Testis (tissue), 3 donors: ENCODE measurements around the gene DNAJA2. TPM values are rescaled to one million over a fixed set of nuclear protein-coding genes. Genes with fewer than 3 reads are reported as not detected.
A peak's percentile ranks its signal among the peaks of the same experiment; 100 is the strongest.

Experiments used
- DNase-seq: peaks from one replicate; pipeline ENCODE4 v3.0.0-alpha.2; 2019
- H3K27ac ChIP-seq, 2 donors: fragments of 200-600 bp; sonication (generic); one replicate each; pipeline ENCODE4 v1.5.1; 2019
- H3K27me3 ChIP-seq: fragments of 200-600 bp; sonication (generic); one replicate; pipeline ENCODE4 v1.5.1; 2019
- H3K36me3 ChIP-seq: fragments of 200-600 bp; sonication (generic); one replicate; pipeline ENCODE4 v1.5.1; 2017; ENCODE audit warnings: low read depth; ENCODE audit errors: missing control alignments
- H3K4me1 ChIP-seq: fragments of 200-600 bp; sonication (generic); one replicate; pipeline ENCODE4 v1.5.1; 2019
- H3K4me3 ChIP-seq, 2 donors: fragments of 200-600 bp; sonication (generic); one replicate each; pipeline ENCODE4 v1.5.1; 2017 to 2019
- H3K9me3 ChIP-seq: fragments of 200-600 bp; sonication (generic); one replicate; pipeline ENCODE4 v1.5.1; 2017
- CTCF ChIP-seq, 3 experiments: fragments of 450-650 bp in 2 of 3; fragments of 200-600 bp in 1 of 3; sonication (generic) in 1 of 3; IDR thresholded peaks; one replicate each; pipeline ENCODE4 v1.5.1; 2016 to 2019; ENCODE audit warnings: antibody characterized with exemption in 3 of 3, mild to moderate bottlenecking in 2 of 3, moderate library complexity in 1 of 3
- POLR2A ChIP-seq: fragments of 450-650 bp; IDR thresholded peaks from one replicate; pipeline ENCODE4 v1.6.1; 2017; ENCODE audit warnings: antibody characterized with exemption, mild to moderate bottlenecking, moderate library complexity
- WGBS, 2 donors: methylation state at CpG; one replicate each; pipeline ENCODE4 v1.1.5; 2018; 5-methylcytosine and 5-hydroxymethylcytosine counted together
- intact Hi-C: fragments of 100-400 bp; cut with DNase I; formaldehyde crosslinking; loops from one replicate; pipeline ENCODE4 v1.15.1; 2023; ENCODE audit warnings: low total_unique reads
- polyA plus RNA-seq: library from polyadenylated mRNA; stranded (reverse); fragments of 350-450 nt; fragmentation: Illumina TruSeq; extraction: RNeasy Lipid Tissue Mini Kit (QIAGEN cat#74804); gene quantifications from one replicate; pipeline ENCODE4 v1.2.3, GENCODE V29; 2014; ENCODE audit warnings: low read depth, low replicate concordance; ENCODE audit not compliant: insufficient read depth
- total RNA-seq, 2 donors: library from RNA; depleted of rRNA; stranded (reverse); fragments of >200 nt; gene quantifications; one replicate each; pipeline ENCODE4 v1.2.3, GENCODE V29; 2016

DNAJA2 gene
- total and polyA plus RNA-seq, 3 donors from 2014 or later: 51.5 to 94.5 (median 68.4) TPM

GRCh38 chr16:46974352-46974751 lies 878 bp upstream of the DNAJA2 start:
- 53 to 69% methylated on average over 6 of the region's 6 CpGs for WGBS, 2 donors
- peak overlapping the region; percentile 93 to 97 for H3K4me3 ChIP-seq
- no peak for TF ChIP-seq CTCF (IDR thresholded peaks at IDR 0.05)
- TF ChIP-seq POLR2A: no peak
- peak overlapping the region; percentile 93 to 98 for H3K27ac ChIP-seq
- no peaks in the 10 kb centered on the region for H3K9me3 ChIP-seq
- no peaks in the 10 kb centered on the region for H3K27me3 ChIP-seq
- H3K36me3 ChIP-seq: no peaks in the 10 kb centered on the region
- peaks cover 31% of the 10 kb centered on the region for H3K4me1 ChIP-seq
- DNase-seq: no peak
- intact Hi-C loops: no loop called here

- H3K27ac ChIP-seq: peak overlapping the region; percentile 93 to 98
- no peaks in the 10 kb centered on the region for H3K27me3 ChIP-seq
- no peaks in the 10 kb centered on the region for H3K9me3 ChIP-seq
- WGBS, 2 donors: 3% methylated on average over 14 of the region's 14 CpGs
- H3K4me3 ChIP-seq: peak overlapping the region; percentile 93 to 97
- DNase-seq: no peak
- intact Hi-C loops: no loop called here
- TF ChIP-seq POLR2A: no peak
- no peak for TF ChIP-seq CTCF (IDR thresholded peaks at IDR 0.05)
- H3K4me1 ChIP-seq: peaks cover 31% of the 10 kb centered on the region
- no peaks in the 10 kb centered on the region for H3K36me3 ChIP-seq
Observed at GRCh38 chr16:46973996-46974324, 486 bp upstream of the DNAJA2 start.

GRCh38 chr16:46972429-46973206 lies 856 bp downstream of the DNAJA2 start:
- intact Hi-C loops: no loop called here
- Histone ChIP-seq H3K4me3 (peak overlapping the region; percentile 93 to 97), H3K36me3 (no peaks in the 10 kb centered on the region), H3K27me3 (no peaks in the 10 kb centered on the region), H3K9me3 (no peaks in the 10 kb centered on the region), H3K27ac (peak overlapping the region; percentile 93 to 98), H3K4me1 (peaks cover 31% of the 10 kb centered on the region)
- TF ChIP-seq POLR2A: no peak
- 1 to 2% methylated on average over 34 to 38 of the region's 48 CpGs for WGBS, 2 donors
- DNase-seq: peak; percentile 37

GRCh38 chr16:46971271-46971670 lies 2.2 kb downstream of the DNAJA2 start:
- intact Hi-C loops: no loop called here
- Histone ChIP-seq H3K9me3 (no peaks in the 10 kb centered on the region), H3K4me1 (peaks cover 27% of the 10 kb centered on the region), H3K27me3 (no peaks in the 10 kb centered on the region), H3K36me3 (no peaks in the 10 kb centered on the region), H3K27ac (no peak overlapping the region), H3K4me3 (no peak overlapping the region)
- TF ChIP-seq POLR2A (no peak), CTCF (IDR thresholded peaks at IDR 0.05) (no peak)
- WGBS, 2 donors: 73 to 90% methylated on average over 7 of the region's 7 CpGs
- DNase-seq: no peak

GRCh38 chr16:46970089-46970488 lies 3.4 kb downstream of the DNAJA2 start:
- intact Hi-C loops: no loop called here
- DNase-seq: peak; percentile 28
- WGBS, 2 donors: 86 to 88% methylated on average over 2 of the region's 2 CpGs
- H3K27me3 ChIP-seq: no peaks in the 10 kb centered on the region
- no peak overlapping the region for H3K27ac ChIP-seq
- H3K36me3 ChIP-seq: no peaks in the 10 kb centered on the region
- H3K9me3 ChIP-seq: no peaks in the 10 kb centered on the region
- TF ChIP-seq POLR2A (no peak), CTCF (IDR thresholded peaks at IDR 0.05) (no peak)
- no peak overlapping the region for H3K4me3 ChIP-seq
- H3K4me1 ChIP-seq: peaks cover 16% of the 10 kb centered on the region
